ENCODE measurements around the gene STPG2.

DNA sequence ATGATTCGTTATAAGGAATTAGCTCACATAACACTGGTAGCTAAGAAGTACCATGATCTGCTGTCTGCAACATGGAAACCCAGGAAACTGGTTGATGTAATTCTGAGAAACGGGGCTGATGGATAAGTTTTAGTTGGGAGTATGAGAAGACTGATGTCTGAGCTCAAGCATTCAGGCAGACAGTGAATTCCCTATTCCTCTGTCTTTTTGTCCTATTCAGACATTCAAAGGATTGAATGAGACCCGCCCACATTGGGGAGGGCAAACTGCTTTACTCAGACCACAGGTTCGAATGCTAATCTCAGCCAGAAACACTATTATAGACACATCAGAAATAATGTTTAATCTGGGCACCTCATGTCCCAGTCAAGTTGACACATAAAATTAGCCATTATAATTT is 515.5 kb downstream of the STPG2 start:
- TF ChIP-seq, protein P1, sequence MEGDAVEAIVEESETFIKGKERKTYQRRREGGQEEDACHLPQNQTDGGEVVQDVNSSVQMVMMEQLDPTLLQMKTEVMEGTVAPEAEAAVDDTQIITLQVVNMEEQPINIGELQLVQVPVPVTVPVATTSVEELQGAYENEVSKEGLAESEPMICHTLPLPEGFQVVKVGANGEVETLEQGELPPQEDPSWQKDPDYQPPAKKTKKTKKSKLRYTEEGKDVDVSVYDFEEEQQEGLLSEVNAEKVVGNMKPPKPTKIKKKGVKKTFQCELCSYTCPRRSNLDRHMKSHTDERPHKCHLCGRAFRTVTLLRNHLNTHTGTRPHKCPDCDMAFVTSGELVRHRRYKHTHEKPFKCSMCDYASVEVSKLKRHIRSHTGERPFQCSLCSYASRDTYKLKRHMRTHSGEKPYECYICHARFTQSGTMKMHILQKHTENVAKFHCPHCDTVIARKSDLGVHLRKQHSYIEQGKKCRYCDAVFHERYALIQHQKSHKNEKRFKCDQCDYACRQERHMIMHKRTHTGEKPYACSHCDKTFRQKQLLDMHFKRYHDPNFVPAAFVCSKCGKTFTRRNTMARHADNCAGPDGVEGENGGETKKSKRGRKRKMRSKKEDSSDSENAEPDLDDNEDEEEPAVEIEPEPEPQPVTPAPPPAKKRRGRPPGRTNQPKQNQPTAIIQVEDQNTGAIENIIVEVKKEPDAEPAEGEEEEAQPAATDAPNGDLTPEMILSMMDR (IDR thresholded peaks at IDR 0.05): no peak
- no peak for TF ChIP-seq EZH2 (IDR thresholded peaks at IDR 0.05; ENCODE audit: borderline replicate concordance, insufficient read depth, low read depth, low read length, poor library complexity, severe bottlenecking)

All from B cell (primary cell).